GM19372 (cell line): ENCODE data around the gene SSX2IP.
"Not testable (repeated sequence)": the region's sequence is repeated elsewhere in the genome, so short reads cannot be mapped to it uniquely, and the experiment has no call there.

Source experiments
- ATAC-seq: cut with Tn5 transposase; IDR thresholded peaks from one replicate; pipeline ENCODE4 v1.9.1; 2021; ENCODE audit warnings: mild to moderate bottlenecking, low read depth, moderate library complexity; ENCODE audit not compliant: unreplicated experiment

Gene SSX2IP, protein sequence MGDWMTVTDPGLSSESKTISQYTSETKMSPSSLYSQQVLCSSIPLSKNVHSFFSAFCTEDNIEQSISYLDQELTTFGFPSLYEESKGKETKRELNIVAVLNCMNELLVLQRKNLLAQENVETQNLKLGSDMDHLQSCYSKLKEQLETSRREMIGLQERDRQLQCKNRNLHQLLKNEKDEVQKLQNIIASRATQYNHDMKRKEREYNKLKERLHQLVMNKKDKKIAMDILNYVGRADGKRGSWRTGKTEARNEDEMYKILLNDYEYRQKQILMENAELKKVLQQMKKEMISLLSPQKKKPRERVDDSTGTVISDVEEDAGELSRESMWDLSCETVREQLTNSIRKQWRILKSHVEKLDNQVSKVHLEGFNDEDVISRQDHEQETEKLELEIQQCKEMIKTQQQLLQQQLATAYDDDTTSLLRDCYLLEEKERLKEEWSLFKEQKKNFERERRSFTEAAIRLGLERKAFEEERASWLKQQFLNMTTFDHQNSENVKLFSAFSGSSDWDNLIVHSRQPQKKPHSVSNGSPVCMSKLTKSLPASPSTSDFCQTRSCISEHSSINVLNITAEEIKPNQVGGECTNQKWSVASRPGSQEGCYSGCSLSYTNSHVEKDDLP

DNA sequence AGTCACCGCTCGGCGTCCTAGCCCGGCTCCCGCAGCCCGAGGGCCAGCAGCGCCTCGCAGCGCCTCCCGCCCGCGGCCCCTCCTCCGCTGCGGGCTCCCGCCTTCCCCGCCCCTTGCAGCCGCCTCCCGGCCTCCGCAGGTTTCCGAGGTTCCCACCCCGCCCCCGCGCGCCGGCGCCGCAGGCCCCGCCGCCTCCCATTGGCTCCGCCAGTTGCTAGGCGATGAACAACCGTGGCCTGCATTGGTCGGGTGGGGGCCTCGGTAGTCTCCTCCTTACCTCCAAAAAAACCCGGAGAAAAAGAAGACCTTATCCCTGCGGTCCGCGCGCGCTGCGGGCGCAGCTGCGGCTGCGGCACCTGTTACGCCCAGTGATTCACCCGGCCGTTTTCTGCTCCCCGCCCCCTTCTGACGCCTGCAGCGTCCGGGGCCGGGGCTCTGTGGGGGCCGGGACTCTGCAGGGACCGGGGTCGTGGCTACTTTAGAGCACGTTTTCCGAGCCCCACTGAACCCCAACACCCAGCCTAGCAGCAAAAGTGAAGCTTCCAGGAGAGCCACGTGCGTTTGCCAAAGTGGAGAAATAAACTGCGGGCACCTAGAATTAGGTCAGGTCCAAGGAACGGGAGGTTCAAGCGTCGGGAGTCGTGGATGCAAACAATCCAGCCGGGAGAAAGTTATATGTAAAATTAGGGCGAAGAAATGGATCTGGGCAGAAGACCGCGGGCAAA is at the start of gene SSX2IP:
SSX2IP (minus strand) TSS at position 65 of the 725 bp plus-strand sequence. CDS start 19,242 bp downstream, outside the sequence.
- ATAC-seq: peak; percentile 89

DNA sequence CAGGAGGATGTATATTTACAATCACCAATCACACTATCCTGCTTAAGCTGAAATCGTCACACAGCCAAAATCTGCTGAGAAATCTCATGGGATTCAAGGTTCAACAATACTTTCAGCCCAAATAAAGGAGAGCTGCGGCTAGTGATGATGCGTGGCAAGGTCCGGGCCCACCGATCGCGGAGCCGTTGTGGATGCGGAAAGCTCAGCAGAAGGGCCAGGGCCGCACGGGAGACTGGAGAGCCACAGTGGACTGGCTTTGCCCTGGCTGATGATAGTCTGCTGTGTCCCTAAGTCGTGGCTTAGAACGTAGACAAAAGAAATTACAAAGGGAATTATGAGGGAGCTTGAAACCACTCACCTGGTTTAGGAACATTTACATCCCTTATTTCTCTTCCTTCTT is 48.0 kb upstream of the SSX2IP start:
- ATAC-seq: no peak

DNA sequence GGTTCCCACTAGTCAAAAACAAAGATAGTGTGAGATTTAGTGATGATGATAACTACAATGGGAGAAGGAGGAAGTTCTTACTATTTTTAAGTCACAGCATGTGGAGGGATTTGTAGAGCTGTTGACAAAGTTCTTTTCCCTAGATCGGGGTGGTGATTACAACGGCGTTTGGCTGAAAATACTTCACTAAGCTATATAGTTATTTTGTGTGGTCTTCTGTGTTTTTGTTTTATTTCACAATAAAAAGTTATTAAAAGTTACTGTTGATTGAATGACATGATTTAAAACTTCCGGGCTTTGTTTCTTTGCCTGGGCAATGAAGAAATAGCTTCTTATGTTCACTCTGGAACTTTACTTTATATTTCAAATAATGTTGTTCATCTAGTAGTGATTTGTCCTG is 47.3 kb upstream of the SSX2IP start:
- ATAC-seq: no peak

DNA sequence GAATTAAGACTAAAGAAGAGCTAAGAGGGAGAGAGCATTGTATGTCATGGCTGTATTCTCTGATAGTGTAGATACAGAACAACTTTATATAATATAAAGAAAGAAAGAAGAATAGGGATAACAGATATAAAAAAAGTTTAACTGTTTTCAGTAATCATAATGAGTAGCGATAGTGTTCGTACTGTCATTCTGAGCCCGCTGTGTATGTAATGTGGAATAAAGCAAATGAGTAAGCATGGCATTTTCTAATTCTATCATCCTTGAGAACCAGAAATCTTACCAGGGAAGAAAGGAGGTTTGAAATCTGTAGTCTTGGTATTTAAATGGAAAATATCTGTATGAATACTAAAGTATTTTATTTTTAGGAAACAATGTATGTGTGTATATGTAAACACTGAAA is 46.7 kb upstream of the SSX2IP start:
- no peak for ATAC-seq

DNA sequence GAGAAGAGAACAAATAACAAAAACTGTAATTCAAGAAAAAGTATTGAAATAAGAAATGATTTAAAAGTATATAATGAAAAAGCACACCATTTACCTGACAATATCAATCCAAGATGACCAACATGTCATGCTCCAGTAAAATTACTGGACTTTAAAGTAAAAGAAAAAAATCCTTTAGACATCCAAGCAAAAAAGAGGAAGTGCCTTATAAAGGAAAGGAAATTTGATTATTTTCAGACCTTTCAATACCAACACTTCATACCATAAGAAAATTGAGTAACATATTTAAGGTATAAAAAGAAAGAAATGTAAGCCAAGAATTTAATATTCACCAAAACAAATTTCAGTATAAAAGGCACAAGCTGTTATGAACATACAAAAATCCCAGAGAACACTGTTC is 46.2 kb upstream of the SSX2IP start:
- no peak for ATAC-seq

DNA sequence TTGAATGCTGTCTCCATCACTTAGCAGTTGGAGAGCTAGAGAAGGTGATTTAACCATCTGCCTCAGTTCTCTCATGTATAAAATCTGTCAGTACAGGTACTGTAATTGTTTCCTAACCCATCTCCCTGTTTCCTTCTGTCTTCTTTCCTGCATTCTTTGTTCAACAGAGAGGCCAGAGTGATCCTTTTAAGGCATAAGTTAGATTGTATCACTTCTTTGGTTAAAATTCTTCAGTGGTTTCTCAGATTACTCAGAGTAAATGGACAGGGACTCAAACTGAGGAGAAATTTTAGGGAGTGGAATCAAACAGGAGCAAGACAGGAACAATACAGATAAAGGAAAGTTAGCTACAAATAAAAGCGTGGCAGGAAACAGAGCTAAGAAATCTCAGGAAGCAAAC is 45.2 kb upstream of the SSX2IP start:
- ATAC-seq: no peak

DNA sequence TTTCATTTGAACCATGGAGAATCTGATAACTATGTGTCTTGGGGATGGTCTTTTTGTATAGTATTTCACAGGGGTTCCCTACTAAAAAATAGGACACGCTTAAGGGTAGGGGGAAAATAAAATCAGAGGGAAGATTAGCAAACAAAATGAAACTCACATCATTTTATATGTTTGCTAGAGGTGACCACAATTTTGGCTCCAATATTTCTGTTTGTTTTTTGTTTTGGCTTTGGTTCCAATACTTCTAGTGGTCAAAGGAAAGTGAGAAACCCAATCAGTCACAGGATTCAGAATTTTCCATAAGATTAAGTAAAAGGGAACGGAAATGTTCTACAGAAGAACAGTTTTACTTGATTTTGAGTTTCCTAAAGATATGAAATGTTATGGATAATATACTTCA is 42.3 kb upstream of the SSX2IP start:
- ATAC-seq: no peak

DNA sequence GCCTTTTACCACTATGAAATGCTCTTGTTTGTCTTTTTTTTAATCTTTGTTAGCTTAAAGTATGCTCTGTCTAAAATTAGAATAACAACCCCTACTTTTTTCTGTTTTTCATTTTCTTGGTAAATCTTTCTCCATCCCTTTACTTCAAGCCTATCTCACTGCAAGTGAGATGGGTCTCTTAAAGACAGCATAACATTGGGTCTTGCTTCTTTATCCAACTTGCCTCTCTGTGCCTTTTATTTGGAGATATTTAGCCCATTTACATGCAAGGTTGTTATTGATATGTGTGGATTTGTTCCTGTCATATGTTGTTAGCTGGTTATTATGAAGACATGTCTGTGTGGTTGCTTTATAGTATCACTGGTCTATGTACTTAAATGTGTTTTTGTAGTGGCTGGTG is 41.3 kb upstream of the SSX2IP start:
- ATAC-seq: no peak

DNA sequence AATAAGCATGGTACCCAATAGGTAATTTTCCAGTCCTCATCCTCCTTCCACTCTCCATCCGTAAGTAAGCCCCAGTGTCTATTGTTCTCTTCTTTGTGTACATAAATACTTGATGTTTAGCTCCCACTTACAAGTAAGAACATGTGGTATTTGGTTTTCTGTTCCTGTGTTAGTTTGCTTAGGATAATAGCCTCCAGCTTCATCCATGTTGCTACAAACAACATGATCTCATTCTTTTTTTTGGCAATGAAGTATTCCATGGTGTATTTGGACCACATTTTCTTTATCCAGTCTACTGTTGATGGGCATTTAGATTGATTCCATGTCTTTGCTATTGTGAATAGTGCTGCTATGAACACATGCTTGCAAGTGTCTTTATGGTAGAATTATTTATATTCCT is 37.5 kb upstream of the SSX2IP start:
- ATAC-seq: not testable (repeated sequence)

DNA sequence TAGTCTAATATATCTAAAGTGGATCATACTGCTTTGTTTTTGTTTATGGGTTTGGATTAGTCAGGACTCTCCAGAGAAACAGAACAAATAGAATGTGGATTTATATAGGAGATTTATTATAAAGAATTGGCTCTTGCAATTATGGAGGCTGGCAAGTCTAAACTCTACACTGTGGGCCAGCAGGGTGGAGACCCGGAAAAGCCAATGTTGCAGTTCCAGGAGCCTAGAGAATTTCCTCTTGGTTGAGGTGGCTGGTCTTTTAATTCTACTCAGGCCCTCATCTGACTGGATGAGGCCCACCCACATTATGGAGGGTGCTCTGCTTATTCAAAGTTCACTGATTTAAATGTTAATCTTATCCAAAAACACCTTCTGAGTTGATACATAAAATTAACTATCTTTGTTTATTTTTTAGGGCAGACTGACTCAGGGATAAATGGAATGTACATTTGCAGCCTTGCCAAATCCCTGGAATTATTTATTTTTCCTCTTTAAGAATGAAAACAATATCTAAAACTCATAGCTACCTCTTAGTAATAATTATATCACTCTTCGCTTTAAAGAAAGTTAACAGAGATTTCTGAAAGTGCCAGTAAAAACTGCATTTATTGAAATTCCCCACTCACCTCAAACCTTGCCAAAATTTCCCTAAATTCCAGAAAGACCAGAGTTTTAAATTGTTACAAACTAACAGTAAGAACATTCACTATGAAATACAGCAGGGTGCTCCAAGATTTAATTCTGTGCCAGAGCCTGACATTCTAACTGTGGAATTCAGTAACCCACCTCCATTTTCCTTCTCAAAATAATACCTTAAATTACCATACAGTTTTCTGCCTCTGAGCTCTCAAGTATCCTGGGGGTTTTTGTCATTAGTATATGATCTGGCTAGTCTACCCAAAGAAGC is 36.6 kb upstream of the SSX2IP start:
- ATAC-seq: no peak

DNA sequence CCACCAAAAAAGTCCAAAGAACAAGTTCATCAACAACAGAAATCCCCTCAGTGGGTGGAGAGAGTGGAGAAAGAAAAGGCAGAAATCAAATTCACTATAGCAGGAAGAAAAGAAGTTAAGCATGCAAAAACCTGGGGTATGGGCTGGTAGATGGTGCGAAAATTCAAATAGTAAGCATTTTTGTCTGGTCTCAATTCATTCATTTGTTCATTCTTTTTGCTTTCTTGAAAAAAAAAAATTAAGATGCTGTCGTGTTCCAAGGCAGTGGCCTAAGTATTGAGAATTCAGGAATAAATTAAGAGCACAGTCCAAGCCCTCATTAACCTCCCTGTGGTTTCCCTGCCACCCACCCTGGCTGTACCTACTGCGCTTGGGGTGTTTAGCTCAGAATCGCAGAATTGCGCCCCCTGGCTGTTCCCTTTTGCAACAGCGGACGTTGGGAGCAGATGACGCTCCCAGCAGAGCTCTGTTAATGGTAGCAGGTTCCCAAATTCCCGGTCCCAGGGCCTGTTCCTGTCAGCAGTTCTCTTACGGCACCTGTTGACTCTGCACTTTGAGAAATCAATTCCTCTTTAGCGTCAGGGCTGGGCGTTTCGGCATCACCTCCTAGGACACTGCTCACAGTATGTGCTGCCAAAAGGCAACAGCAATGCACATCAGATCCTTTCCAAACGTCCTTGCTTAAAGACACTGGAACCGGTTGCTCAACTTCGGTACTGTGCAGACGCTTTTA is 34.0 kb upstream of the SSX2IP start:
- ATAC-seq: no peak

DNA sequence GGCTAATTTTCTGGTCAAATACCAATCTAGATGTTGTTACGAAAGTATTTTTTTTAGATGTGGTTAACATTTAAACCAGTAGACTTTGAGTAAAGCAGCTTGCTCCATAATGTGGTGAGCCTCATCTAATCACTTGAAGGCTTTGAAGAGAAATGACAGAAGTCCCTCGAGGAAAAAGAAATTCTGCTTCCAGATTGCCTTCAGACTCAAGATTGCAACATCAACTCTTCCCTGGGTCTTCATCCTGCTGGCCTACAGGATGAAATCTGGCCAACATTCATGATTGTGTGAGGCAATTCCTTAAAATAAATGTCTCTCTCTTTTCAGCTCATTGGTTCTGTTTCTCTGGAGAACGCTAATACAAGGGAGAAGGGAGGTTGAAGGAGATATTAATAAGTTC is 32.5 kb upstream of the SSX2IP start:
- no peak for ATAC-seq

DNA sequence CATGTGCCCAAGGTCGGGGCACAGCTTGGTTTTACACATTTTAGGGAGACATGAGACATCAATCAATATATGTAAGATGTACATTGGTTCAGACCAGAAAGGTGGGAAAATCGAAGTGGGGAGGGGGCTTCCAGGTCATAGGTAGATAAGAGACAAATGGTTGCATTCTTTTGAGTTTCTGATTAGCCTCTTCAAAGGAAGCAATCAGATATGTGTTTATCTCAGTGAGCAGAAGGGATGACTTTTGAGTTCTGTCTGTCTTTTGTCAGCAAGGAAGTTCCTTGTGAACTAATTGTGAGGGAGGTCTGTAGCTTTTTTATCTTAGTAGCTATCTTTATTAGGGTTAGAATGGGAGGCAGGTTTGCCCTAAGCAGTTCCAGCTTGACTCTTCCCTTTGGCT is 31.6 kb upstream of the SSX2IP start:
- not testable (repeated sequence) for ATAC-seq

DNA sequence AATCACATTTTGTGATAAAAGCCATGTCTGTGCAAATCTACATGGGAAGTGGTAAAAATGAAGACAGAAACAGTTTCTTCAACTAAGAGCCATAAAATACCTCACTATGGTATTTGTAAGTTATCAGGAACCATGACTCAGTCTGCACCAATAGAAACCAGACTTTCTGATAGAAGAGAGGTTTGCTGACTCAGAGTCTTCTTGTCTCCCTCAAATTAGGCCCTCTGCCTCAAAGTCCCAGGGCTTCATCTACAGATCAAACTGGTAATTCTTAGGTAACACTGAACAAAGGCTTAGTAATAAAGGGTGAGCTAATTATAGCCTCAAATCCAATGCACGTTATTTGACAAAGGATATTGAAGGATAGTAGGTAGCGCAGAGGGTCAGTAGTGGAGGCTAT is 30.9 kb upstream of the SSX2IP start:
- no peak for ATAC-seq

DNA sequence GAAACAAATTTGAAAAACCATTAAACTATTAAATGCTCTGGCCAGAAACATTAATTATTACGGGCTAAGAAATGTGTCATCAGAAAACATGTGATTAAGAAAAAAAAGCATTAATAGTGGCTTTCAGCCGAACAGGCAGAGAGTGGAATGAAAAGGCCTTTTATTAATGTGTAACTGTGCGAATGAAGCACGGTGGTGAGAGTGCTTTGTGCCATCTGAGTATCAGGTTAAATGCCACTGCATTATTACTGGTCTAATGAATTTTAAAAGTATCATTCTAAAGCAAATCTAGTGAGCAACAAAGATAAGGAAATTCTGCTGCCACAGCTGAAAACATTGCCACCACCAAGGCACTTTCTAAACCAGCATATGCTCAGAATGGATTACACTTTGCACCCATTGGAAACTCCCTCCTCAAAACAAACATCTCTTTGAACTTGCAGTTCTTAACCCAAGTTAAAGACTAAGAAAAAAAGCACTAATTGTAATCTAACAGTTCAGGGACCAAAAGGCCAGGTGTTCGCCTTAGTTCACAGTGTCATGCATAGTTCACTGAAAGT is 30.0 kb upstream of the SSX2IP start:
- ATAC-seq: no peak

DNA sequence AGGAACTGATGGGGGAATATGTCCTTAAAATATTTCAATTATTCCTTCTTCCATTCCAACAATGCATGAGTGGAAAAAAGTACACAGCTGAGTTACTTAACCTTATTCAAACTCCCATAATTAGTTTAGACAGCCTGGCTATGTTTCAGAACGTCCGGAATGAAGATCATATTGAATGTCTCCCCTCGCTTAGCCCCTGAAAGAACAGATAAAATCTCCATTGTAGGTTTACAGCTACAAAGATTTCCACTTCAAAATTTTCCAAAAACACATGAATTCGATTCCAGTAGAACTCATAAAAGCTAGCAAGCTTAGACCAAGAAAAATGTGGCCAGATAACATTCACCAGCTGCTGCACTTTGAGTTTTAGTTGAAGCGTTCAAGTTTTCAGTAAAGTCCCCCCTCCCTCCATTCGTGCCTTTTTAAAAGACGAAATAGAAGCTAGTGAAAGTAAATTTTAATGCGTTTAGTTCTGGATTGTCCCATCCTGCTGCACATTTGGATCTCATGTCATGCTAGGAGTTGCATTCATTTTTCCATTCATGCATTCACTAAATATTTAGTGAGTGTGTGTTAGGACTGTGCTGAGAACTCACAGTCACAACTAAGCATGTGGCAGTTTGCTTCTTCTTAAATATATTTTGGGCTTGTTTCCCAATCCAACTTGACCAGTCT is 29.4 kb upstream of the SSX2IP start:
- no peak for ATAC-seq

DNA sequence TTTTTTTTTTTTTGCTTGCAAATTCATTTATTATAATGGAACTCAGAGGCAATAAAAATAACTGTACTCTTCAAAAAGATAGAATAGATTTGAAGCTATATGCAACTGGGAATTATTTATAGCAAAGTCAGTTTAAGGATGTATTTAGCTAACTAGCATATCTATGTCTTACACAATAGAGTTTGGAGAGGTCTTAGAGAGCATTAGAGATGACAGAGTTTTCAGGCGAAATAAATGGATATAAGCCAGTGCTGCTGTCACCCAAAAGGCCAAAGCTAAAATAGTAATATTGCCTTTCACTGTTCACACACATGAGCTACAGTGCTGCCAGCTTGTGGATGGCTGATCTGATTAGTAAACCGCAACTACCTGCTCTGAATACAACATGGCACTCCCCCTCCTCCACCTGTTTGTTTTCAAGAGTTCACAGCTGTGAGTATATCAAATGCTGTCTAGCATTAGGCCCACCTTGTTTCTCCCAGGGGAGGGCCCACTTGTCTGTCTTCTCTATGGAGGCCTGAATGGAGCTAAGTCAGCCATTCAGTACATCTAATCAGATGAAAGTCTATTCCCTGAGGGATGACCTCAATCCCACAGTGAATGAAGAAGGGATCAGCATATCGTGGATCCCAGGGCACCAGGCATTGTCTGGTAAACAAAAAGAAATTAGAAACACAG is 25.2 kb upstream of the SSX2IP start:
- ATAC-seq: no peak

DNA sequence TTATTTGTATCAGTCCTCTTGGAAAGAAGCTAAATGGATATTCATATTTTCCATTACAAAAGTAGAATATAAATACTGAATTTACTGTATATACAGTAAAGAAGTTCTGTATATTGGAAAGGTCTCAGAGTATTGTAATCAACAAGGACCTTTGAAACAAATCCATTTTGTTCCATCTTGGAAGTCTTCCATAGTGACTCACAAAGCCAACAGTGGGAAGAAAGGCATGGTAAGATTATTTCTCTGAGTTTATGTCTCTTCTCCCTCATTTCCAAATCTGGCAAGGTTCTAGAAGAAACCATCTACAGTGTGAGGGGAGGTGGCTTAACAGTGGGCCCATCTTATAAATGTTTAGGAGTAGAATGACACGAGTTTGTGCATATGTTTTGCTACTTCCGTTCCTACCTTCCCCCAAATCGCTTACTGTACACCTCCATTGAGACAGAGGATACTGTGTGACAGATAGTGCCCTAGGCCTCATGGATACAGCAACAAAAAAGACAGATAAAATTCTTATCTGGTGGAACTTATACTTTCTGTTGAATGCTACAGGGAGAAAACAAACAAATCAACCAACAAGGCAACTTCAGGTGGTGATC is 22.1 kb upstream of the SSX2IP start:
- ATAC-seq: no peak
